ENCODE measurements around the gene VIPR1.

The VIPR1 gene

GRCh38 chr3:42499478-42499871, 3.0 kb upstream of the VIPR1 start:
- Histone ChIP-seq H3K4me1 (peaks cover 23 to 42% (median 34%) of the 10 kb centered on the region in 10 experiments), H3K27me3 (peaks cover 28 to 38% (median 35%) of the 10 kb centered on the region in 11 experiments), H3K4me2 (no peak overlapping the region), H3K36me3 (no peaks in the 10 kb centered on the region), H3K27ac (no peak overlapping the region), H3K4me3 (no peak overlapping the region), H3K9me3 (replicated peaks in 1 of 11) (no peaks in the 10 kb centered on the region), H4K20me1 (no peaks in the 10 kb centered on the region; a peak in 1 of 22 replicates), H3K9ac (no peak overlapping the region)
- TF ChIP-seq Cebpa-rat (IDR thresholded peaks at IDR 0.05): no peak

- TF ChIP-seq Cebpa-rat (IDR thresholded peaks at IDR 0.05): no peak
- H3K4me1 ChIP-seq: peaks cover 26 to 47% (median 36%) of the 10 kb centered on the region in 10 experiments
- H4K20me1 ChIP-seq: no peaks in the 10 kb centered on the region; a peak in 1 of 22 replicates
- H3K9me3 ChIP-seq (replicated peaks in 1 of 11): no peaks in the 10 kb centered on the region
- H3K4me3 ChIP-seq: no peak overlapping the region
- peaks cover 28 to 38% (median 35%) of the 10 kb centered on the region in 11 experiments for H3K27me3 ChIP-seq
- no peaks in the 10 kb centered on the region for H3K36me3 ChIP-seq
- H3K4me2 ChIP-seq: no peak overlapping the region
- H3K27ac ChIP-seq: no peak overlapping the region
- no peak overlapping the region for H3K9ac ChIP-seq
Measured at GRCh38 chr3:42500091-42500490, 2.4 kb upstream of the VIPR1 start.

GRCh38 chr3:42500909-42501308, 1.5 kb upstream of the VIPR1 start:
- Histone ChIP-seq H4K20me1 (peaks cover 0 to 3% (median 0%) of the 10 kb centered on the region in 11 experiments; a peak in 2 of 22 replicates), H3K27me3 (peaks cover 28 to 38% (median 35%) of the 10 kb centered on the region in 11 experiments), H3K36me3 (no peaks in the 10 kb centered on the region), H3K27ac (no peak overlapping the region), H3K4me1 (peaks cover 29 to 55% (median 38%) of the 10 kb centered on the region in 10 experiments), H3K9ac (no peak overlapping the region), H3K4me2 (peak overlapping the region in 10 of 11 experiments; percentile 91 to 99 (median 97); a peak in 14 of 22 replicates), H3K4me3 (peak overlapping the region in 1 of 10 experiments; percentile 74; a peak in 1 of 20 replicates), H3K9me3 (replicated peaks in 1 of 11) (no peaks in the 10 kb centered on the region)
- TF ChIP-seq Cebpa-rat (IDR thresholded peaks at IDR 0.05): no peak

- Histone ChIP-seq H3K36me3 (no peaks in the 10 kb centered on the region), H3K27me3 (peaks cover 28 to 38% (median 35%) of the 10 kb centered on the region in 11 experiments), H3K4me3 (peak overlapping the region; percentile 58 to 74 (median 62); a peak in 19 of 20 replicates), H3K4me2 (peak overlapping the region; percentile 91 to 99 (median 97)), H3K9me3 (replicated peaks in 1 of 11) (no peaks in the 10 kb centered on the region), H4K20me1 (peaks cover 0 to 3% (median 0%) of the 10 kb centered on the region in 11 experiments; a peak in 2 of 22 replicates), H3K27ac (no peak overlapping the region), H3K4me1 (peaks cover 29 to 59% (median 38%) of the 10 kb centered on the region in 10 experiments), H3K9ac (peak overlapping the region in 5 of 11 experiments; percentile 59 to 75 (median 73); a peak in 4 of 22 replicates)
- no peak for TF ChIP-seq Cebpa-rat (IDR thresholded peaks at IDR 0.05)
Measured at GRCh38 chr3:42501321-42501680, 1.1 kb upstream of the VIPR1 start.

GRCh38 chr3:42501681-42502428, 588 bp upstream of the VIPR1 start:
- Histone ChIP-seq H3K27me3 (peaks cover 28 to 38% (median 35%) of the 10 kb centered on the region in 11 experiments), H3K9me3 (replicated peaks in 1 of 11) (no peaks in the 10 kb centered on the region), H3K27ac (0 out of 22 replicates have a peak overlapping the region, but pooled peaks of 1 of the 11 experiments have one; percentile 54), H3K4me1 (peaks cover 28 to 63% (median 36%) of the 10 kb centered on the region in 10 experiments), H3K9ac (peak overlapping the region; percentile 46 to 76 (median 70); a peak in 20 of 22 replicates), H3K4me3 (peak overlapping the region; percentile 58 to 74 (median 62)), H3K36me3 (no peaks in the 10 kb centered on the region), H3K4me2 (peak overlapping the region; percentile 91 to 99 (median 97)), H4K20me1 (peaks cover 0 to 3% (median 0%) of the 10 kb centered on the region in 11 experiments; a peak in 2 of 22 replicates)
- no peak for TF ChIP-seq Cebpa-rat (IDR thresholded peaks at IDR 0.05)

- Histone ChIP-seq H3K9me3 (replicated peaks in 1 of 11) (no peaks in the 10 kb centered on the region), H3K27me3 (peaks cover 28 to 38% (median 34%) of the 10 kb centered on the region in 11 experiments), H3K4me3 (peak overlapping the region in 9 of 10 experiments; percentile 58 to 74 (median 63); a peak in 15 of 20 replicates), H3K36me3 (no peaks in the 10 kb centered on the region), H3K27ac (no peak overlapping the region), H3K9ac (peak overlapping the region in 7 of 11 experiments; percentile 64 to 76 (median 73); a peak in 6 of 22 replicates), H3K4me2 (peak overlapping the region; percentile 91 to 99 (median 97)), H4K20me1 (peaks cover 0 to 3% (median 0%) of the 10 kb centered on the region in 11 experiments; a peak in 2 of 22 replicates), H3K4me1 (peaks cover 32 to 67% (median 42%) of the 10 kb centered on the region in 10 experiments)
- no peak for TF ChIP-seq Cebpa-rat (IDR thresholded peaks at IDR 0.05)
Measured at GRCh38 chr3:42503251-42503924, 945 bp downstream of the VIPR1 start.

GRCh38 chr3:42503957-42504333, 1.5 kb downstream of the VIPR1 start:
- no peak for TF ChIP-seq Cebpa-rat (IDR thresholded peaks at IDR 0.05)
- H3K9ac ChIP-seq: no peak overlapping the region
- H4K20me1 ChIP-seq: peaks cover 0 to 3% (median 0%) of the 10 kb centered on the region in 11 experiments; a peak in 2 of 22 replicates
- peak overlapping the region in 6 of 11 experiments; percentile 16 to 99 (median 93); a peak in 9 of 22 replicates for H3K4me2 ChIP-seq
- H3K9me3 ChIP-seq (replicated peaks in 1 of 11): no peaks in the 10 kb centered on the region
- no peaks in the 10 kb centered on the region for H3K36me3 ChIP-seq
- no peak overlapping the region for H3K27ac ChIP-seq
- H3K4me1 ChIP-seq: peaks cover 38 to 72% (median 47%) of the 10 kb centered on the region in 10 experiments
- H3K4me3 ChIP-seq: no peak overlapping the region; a peak in 1 of 20 replicates
- H3K27me3 ChIP-seq: peaks cover 28 to 34% (median 32%) of the 10 kb centered on the region in 11 experiments

- Histone ChIP-seq H3K9ac (no peak overlapping the region), H3K4me3 (no peak overlapping the region), H3K4me2 (peak overlapping the region in 6 of 11 experiments; percentile 16 to 99 (median 93); a peak in 8 of 22 replicates)
Measured at GRCh38 chr3:42504334-42505127, 2.1 kb downstream of the VIPR1 start.

More at GRCh38 chr3:42504334-42505127, 2.1 kb downstream of the VIPR1 start:
- peaks cover 0 to 3% (median 0%) of the 10 kb centered on the region in 11 experiments; a peak in 2 of 22 replicates for H4K20me1 ChIP-seq
- H3K4me1 ChIP-seq: peaks cover 44 to 78% (median 52%) of the 10 kb centered on the region in 10 experiments
- H3K9me3 ChIP-seq (replicated peaks in 1 of 11): no peaks in the 10 kb centered on the region
- H3K27ac ChIP-seq: no peak overlapping the region
- H3K27me3 ChIP-seq: peaks cover 26 to 28% (median 27%) of the 10 kb centered on the region in 11 experiments
- no peak for TF ChIP-seq Cebpa-rat (IDR thresholded peaks at IDR 0.05)
- H3K36me3 ChIP-seq: no peaks in the 10 kb centered on the region
